Loucy (cell line): ENCODE measurements around the gene DYNLT4.

ENCODE experiments used
- CTCF ChIP-seq: fragments of 200-600 bp; sonication (generic); conservative IDR thresholded peaks from 2 replicates; pipeline ENCODE4 v1.5.1; 2014; ENCODE audit warnings: mild to moderate bottlenecking, antibody characterized with exemption, low read length
- EZH2phosphoT487 ChIP-seq: fragments of 200-600 bp; IDR thresholded peaks from 2 replicates; pipeline ENCODE4 v1.6.1; 2018; ENCODE audit warnings: antibody characterized with exemption, mild to moderate bottlenecking, moderate library complexity, borderline replicate concordance

- TF ChIP-seq CTCF, result no peak
- TF ChIP-seq EZH2phosphoT487, result no peak
These were observed 26.5 kb downstream of the DYNLT4 start for GRCh38 chr1:44780583-44781121.
